ENCODE measurements around the gene TBL3.

The TBL3 gene

GRCh38 chr16:2027024-2028010 is 55.5 kb downstream of the TBL3 start:
- no peak for TF ChIP-seq CTCF (IDR thresholded peaks at IDR 0.05; ENCODE audit: extremely low read depth, insufficient read depth, missing control alignments)
- DNase-seq (ENCODE audit: low spot score): no peak
- in situ Hi-C loops (cut with MboI; ENCODE audit: low pct_unique_long_range_greater_than_20kb, low sequenced_read_pairs, unreplicated experiment): no loop called here

GRCh38 chr16:2028146-2028545 is 56.3 kb downstream of the TBL3 start:
- no peak for TF ChIP-seq CTCF (IDR thresholded peaks at IDR 0.05; ENCODE audit: extremely low read depth, insufficient read depth, missing control alignments)
- in situ Hi-C loops (cut with MboI; ENCODE audit: low pct_unique_long_range_greater_than_20kb, low sequenced_read_pairs, unreplicated experiment): no loop called here
- no peak for DNase-seq (ENCODE audit: low spot score)

GRCh38 chr16:2028620-2029220 is 56.9 kb downstream of the TBL3 start:
- no peak for TF ChIP-seq CTCF (IDR thresholded peaks at IDR 0.05; ENCODE audit: extremely low read depth, insufficient read depth, missing control alignments)
- DNase-seq (ENCODE audit: low spot score): no peak
- in situ Hi-C loops (cut with MboI; ENCODE audit: low pct_unique_long_range_greater_than_20kb, low sequenced_read_pairs, unreplicated experiment): no loop called here

GRCh38 chr16:2029350-2029749 is 57.5 kb downstream of the TBL3 start:
- no peak for TF ChIP-seq CTCF (IDR thresholded peaks at IDR 0.05; ENCODE audit: extremely low read depth, insufficient read depth, missing control alignments)
- in situ Hi-C loops (cut with MboI; ENCODE audit: low pct_unique_long_range_greater_than_20kb, low sequenced_read_pairs, unreplicated experiment): no loop called here
- no peak for DNase-seq (ENCODE audit: low spot score)

GRCh38 chr16:2030036-2030435 is 58.2 kb downstream of the TBL3 start:
- no peak for TF ChIP-seq CTCF (IDR thresholded peaks at IDR 0.05; ENCODE audit: extremely low read depth, insufficient read depth, missing control alignments)
- DNase-seq (ENCODE audit: low spot score): no peak
- in situ Hi-C loops (cut with MboI; ENCODE audit: low pct_unique_long_range_greater_than_20kb, low sequenced_read_pairs, unreplicated experiment): no loop called here

GRCh38 chr16:2031081-2031577 is 59.3 kb downstream of the TBL3 start:
- DNase-seq (ENCODE audit: low spot score): no peak
- in situ Hi-C loops (cut with MboI; ENCODE audit: low pct_unique_long_range_greater_than_20kb, low sequenced_read_pairs, unreplicated experiment): no loop called here
- no peak for TF ChIP-seq CTCF (IDR thresholded peaks at IDR 0.05; ENCODE audit: extremely low read depth, insufficient read depth, missing control alignments)
